GM19023 (cell line): ENCODE measurements around the gene CD8A.

Experiments
- ATAC-seq: cut with Tn5 transposase; IDR thresholded peaks from one replicate; pipeline ENCODE4 v1.9.1; 2021; ENCODE audit warnings: mild to moderate bottlenecking, moderate library complexity; ENCODE audit not compliant: unreplicated experiment

Gene CD8A

GRCh38 chr2:86781363-86781762, 9.3 kb downstream of the CD8A start:
- ATAC-seq = no peak

DNA sequence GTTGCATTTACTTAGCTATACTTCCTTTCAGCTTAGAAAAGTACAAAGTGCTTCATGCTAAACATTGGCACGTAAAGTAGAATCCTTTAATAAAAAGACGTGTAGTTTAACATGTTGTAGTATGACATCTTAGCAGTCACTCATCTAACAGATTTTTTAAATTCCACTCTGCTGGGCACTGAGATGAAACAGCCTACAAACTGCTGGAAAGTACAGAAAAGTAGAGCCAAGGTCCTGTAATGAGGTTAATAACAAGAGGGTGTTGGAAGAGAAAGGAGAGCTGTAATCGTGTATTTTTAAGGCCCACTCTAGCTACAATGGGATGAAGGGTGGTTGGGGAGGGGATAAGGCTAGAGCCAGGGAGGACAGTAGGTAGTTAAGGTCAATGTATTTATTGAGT, 10.7 kb downstream of the CD8A start:
- no peak for ATAC-seq

GRCh38 chr2:86778957-86779356, 11.8 kb downstream of the CD8A start:
- ATAC-seq = no peak

- no peak for ATAC-seq
These were observed 14.2 kb downstream of the CD8A start for GRCh38 chr2:86776532-86776931.

DNA sequence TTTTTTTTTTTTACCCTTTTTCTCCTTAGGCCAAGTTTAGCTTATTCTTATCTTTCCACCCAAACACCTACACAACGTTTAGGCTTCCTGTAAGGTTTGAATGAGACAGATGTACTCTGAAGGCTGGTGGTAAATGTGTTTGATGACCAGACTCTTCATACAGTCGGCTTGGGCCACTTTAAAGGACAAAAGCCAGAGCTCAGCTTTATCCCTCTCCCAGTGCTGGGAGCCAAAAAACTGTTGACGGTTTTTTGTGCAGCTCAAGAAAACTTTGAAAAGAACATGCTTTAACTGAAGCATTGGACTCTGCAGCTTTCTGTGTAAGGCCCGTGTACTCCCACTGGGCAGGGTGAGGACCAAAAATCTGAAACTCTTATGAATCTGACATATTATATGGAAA, 15.4 kb downstream of the CD8A start:
- ATAC-seq = no peak

GRCh38 chr2:86774862-86775261, 15.9 kb downstream of the CD8A start:
- ATAC-seq = no peak

DNA sequence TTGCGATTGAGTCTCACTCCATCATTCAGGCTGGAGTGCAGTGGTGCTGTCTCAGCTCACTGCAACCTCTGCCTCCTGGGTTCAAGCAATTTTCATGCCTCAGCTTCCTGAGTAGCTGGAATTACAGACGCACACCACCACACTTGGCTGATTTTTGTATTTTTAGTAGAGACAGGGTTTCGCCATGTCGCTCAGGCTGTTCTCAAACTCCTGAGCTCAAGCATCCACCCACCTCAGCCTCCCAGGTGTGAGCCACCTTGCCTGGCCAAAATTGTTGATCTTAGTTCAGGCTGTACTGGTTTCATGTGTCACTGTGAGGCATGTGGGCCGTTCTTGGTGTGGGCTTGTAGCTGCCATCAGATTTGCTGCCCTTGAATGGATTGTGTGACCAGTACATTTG, 18.1 kb downstream of the CD8A start:
- ATAC-seq = no peak

DNA sequence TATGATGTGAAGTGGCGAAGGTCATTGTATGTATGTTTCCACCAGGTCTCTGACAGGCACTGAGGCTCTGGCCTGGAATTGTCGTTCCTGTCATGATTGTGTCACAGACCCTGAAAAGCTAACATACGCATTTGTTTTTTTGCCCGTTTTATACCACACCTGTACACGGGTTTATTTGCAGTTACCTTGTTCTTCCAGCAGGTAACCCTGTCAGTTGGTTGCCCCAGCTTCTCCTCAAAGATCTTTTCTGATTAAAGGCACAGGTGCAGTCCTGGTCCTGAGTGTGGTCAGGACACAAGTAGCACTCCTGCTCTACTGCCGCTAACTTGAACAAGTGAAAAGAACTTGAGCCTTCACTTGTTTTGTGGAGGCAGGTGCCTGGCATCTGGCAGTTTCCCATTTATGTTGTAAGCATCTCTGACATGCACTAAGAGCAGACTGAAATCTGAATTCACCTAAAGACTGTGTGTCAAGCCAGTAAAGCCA, 19.9 kb downstream of the CD8A start:
- no peak for ATAC-seq

- no peak for ATAC-seq
These were observed 20.9 kb downstream of the CD8A start for GRCh38 chr2:86769838-86770237.

DNA sequence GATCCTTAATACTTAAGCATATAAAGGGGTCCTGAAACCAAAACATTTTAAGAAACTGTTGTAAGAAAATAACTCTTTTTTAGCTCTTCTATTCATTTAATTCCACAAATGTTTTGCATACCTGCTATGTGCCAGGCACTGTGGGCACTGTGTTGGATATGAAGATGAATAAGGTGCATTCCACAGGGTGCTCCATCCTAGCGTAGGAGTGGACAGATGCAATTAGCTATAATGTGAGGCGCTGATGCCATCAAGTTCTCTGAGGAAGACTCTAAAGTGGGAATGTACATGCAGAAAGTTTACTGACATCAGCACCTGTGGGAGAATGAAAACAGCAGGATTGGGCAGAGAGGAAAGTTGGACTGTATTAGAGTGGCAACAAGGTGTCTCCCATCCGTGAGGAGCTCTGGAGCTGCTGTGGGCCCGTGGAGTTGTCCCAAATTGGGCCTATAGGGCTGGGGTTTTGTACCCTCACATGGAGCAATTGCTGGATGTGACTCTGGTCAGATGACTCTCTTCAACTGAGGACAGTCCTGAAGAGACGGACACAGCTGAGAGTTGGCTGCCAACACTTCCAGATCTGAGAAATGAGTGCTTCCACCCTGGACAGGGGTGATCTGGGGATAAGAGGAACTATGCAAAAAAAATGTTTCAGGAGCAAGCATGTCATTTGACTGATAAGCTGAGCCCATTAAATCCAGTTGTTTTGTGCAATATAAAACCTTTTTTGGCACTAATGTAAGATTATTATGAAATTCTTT, 22.3 kb downstream of the CD8A start:
- no peak for ATAC-seq

DNA sequence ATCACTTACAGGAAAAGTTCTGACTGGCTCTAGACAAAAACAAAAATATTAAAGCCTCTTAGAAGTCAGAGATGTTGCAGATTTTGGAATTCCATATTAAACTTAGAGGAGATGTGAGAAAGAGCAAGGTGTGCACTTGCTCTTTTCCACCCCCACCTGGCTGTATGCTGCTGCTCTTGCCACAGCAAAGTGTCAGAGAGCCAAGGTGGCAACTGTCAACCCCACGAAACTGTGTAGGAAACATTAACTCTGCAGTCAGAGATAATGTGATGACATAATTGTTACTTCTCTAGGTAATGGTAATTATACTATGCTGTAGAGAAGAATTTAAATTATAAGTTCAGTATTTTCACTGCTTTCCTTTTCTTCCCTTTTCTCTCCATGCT, 25.4 kb downstream of the CD8A start:
- no peak for ATAC-seq

GRCh38 chr2:86764661-86765309, 25.9 kb downstream of the CD8A start:
- peak; percentile 48 for ATAC-seq

GRCh38 chr2:86760371-86760770, 30.3 kb downstream of the CD8A start:
- no peak for ATAC-seq

DNA sequence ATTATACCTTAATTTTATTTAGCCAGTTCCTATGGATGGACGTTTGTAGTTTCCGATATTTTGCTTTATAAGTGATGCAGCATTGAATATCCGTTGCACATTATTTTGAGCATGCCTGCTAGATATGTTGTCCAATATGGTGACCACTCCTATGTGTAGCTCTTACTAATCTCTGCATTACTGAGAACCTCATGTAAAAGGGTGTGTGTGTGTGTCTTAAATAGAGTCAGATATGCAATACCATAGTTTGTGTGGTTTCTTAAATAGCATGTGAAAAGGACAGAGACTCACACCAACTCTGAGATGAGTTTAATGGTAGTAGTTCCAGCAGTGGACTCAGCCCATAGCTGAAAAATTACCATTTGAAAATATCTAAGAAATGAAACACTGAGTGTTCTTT, 32.3 kb downstream of the CD8A start:
- ATAC-seq = no peak

- ATAC-seq = no peak
These were observed 37.1 kb downstream of the CD8A start for GRCh38 chr2:86753606-86754005.

DNA sequence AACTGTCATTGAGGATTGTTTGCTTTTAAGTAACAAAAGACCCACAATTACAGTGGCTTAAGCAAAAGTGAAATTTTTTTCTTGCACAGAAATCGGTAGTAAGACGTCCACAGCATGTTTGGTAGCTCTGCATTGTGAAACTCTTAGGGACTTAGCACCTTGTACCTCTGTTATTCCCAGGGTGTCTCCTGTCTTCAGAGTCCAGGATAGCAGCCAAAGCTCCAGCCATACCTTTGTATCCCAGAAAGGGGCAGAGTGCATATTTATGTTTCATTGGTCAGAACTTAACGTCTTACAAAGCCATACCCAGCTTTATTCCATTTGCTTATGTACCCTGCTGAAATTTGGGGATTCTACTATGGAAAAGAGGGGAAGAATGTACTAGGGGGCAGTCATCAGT, 37.8 kb downstream of the CD8A start:
- no peak for ATAC-seq

GRCh38 chr2:86751778-86752177, 38.9 kb downstream of the CD8A start:
- no peak for ATAC-seq

GRCh38 chr2:86750240-86750839, 40.4 kb downstream of the CD8A start:
- ATAC-seq = no peak

GRCh38 chr2:86747711-86748639, 42.7 kb downstream of the CD8A start:
- ATAC-seq = no peak

GRCh38 chr2:86746939-86747338, 43.8 kb downstream of the CD8A start:
- no peak for ATAC-seq

- no peak for ATAC-seq
These were observed 46.6 kb downstream of the CD8A start for GRCh38 chr2:86744152-86744551.
